Measurements from ENCODE around the gene CRAMP1.

DNA sequence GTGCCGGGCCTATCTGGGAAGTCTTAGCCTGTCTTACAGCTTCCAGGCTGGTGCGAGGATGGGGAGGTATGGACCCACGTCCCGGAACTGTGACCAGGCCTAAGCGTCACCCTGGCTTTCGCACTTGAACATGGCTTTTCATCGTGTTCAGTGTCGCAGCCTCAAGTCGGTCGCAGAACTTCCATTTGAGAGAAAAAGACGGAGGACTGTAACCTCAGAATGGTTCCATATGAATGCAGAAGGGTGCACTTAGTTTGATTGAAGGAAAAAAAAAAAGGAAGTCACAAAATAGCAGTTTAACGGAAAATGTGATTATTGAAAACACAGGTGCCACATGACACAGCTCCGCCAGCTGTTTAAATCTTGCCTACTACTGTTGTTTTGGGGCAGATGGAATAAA, 35.7 kb downstream of the CRAMP1 start:
- TF ChIP-seq CTCF (IDR thresholded peaks at IDR 0.05), result no peak
- no peak for TF ChIP-seq POLR2A (IDR thresholded peaks at IDR 0.05)
